ENCODE data around the gene UGCG.

The UGCG gene

DNA sequence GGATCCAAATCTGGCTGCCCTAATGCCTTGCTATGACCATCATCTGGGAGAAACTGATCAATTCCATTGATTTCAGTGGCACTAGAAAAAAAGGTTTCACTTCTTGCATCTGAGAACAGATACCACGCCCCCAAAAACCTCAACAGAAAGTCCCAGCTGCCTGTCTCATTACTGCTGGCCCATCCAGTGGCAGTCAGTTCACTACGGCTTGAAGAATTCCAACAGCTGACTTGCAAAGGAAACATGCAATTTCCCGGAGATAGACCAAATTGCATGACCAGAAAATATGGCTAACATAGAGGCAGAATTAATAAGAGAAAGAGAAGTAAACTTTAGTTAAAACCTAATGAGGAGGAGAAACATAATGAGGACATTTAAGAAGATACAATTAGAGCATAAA lies 48.6 kb downstream of the UGCG start:
- TF ChIP-seq GATA2 (IDR thresholded peaks at IDR 0.05; ENCODE audit: low read depth, low read length): no peak
- TF ChIP-seq GATA3 (IDR thresholded peaks at IDR 0.05; ENCODE audit: low read depth, low read length): no peak

DNA sequence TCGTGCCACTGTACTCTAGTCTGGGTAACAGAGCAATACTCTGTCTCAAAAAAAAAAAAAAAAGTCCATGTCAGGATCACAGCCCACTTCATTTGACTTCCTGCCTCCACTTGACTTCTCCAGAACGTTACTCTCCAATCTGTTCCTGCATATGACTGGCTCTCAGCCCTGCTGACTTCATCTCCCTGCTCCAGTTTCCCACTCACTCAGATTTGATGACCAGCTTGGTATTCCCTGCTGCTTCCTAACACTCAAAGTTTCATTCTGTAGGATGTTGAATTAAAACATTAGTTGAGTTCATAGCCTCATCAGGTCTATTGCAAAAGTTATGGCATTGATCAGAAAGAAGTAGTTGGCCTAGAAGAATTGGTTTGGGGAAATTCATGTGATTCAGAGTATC lies 52.3 kb downstream of the UGCG start:
- TF ChIP-seq GATA2 (IDR thresholded peaks at IDR 0.05; ENCODE audit: low read depth, low read length) (no peak), GATA3 (IDR thresholded peaks at IDR 0.05; ENCODE audit: low read depth, low read length) (no peak)

DNA sequence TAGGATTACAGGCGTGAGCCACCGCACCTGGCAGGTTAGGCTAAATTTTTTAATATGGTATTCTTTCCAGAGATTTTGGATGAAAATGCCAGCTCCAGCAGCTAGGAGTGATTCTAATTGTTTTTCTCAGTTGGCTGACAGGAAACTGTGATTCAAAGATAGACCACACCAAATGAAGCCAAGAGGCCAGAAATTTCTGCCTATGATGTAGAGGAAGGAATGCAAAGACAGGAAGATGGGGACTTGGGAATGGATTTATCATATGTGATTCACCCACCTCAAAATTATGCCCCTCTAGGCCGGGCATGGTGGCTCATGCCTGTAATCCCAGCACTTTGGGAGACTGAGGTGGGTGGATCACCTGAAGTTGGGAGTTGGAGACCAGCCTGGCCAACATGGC lies 53.3 kb downstream of the UGCG start:
- TF ChIP-seq GATA3 (IDR thresholded peaks at IDR 0.05; ENCODE audit: low read depth, low read length) (no peak), GATA2 (IDR thresholded peaks at IDR 0.05; ENCODE audit: low read depth, low read length) (no peak)

DNA sequence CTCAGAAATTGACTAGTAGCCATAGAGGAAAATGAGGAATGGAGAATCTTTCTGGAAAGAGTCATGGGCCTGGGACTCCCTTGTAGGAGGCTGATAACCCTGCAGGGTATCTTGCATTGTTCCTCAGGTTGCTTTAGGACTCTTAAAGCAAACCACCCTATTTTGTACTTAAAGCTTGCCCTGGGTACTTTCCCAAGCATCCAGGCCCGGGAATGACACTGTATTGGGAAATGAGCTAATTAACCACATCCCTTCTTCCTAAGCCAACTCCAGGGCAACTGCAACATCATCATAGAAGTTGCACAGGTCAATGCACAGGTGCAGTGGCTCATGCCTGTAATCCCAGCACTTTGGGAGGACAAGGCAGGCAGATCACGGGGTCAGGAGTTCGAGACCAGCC lies 55.9 kb downstream of the UGCG start:
- TF ChIP-seq GATA2 (IDR thresholded peaks at IDR 0.05; ENCODE audit: low read depth, low read length): no peak
- TF ChIP-seq GATA3 (IDR thresholded peaks at IDR 0.05; ENCODE audit: low read depth, low read length): no peak

DNA sequence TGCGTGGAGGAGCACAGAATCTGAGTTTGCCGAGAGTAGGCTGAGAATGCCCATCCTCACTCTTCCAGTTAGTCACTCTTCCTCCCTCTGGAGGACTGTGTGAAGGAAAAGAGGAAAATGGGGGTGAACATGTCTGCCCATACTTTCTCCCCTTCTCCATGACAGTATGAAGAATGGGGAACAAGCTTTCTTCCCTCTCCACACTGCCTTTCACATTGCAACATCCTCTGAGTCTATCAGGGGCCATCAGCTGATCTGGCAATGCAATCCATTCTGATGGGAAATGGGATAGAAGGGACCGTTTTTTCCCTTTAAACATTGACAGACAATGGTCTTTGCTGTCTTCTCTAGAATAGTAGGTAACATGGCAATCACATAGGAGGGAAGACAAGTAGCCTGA lies 56.8 kb downstream of the UGCG start:
- TF ChIP-seq GATA3 (IDR thresholded peaks at IDR 0.05; ENCODE audit: low read depth, low read length): no peak
- no peak for TF ChIP-seq GATA2 (IDR thresholded peaks at IDR 0.05; ENCODE audit: low read depth, low read length)

DNA sequence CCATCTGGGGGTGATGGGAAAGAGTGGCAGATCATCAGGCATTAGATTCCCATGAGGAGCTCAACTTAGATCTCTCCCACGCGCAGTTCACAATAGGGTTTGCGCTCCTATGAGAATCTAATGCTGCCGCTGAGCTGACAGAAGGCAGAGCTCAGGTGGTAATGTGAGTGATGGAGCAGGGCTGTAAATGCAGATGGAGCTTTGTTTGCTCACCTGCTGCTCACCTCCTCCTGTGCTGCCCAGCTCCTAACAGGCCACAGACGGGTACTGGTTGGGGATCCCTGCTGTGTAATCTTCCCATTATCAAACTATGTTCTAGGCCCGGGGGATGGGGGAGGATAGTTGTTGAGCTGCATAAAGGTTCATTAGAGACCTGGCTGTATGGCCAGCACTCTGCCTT lies 58.4 kb downstream of the UGCG start:
- TF ChIP-seq GATA2 (IDR thresholded peaks at IDR 0.05; ENCODE audit: low read depth, low read length): no peak
- TF ChIP-seq GATA3 (IDR thresholded peaks at IDR 0.05; ENCODE audit: low read depth, low read length): no peak

DNA sequence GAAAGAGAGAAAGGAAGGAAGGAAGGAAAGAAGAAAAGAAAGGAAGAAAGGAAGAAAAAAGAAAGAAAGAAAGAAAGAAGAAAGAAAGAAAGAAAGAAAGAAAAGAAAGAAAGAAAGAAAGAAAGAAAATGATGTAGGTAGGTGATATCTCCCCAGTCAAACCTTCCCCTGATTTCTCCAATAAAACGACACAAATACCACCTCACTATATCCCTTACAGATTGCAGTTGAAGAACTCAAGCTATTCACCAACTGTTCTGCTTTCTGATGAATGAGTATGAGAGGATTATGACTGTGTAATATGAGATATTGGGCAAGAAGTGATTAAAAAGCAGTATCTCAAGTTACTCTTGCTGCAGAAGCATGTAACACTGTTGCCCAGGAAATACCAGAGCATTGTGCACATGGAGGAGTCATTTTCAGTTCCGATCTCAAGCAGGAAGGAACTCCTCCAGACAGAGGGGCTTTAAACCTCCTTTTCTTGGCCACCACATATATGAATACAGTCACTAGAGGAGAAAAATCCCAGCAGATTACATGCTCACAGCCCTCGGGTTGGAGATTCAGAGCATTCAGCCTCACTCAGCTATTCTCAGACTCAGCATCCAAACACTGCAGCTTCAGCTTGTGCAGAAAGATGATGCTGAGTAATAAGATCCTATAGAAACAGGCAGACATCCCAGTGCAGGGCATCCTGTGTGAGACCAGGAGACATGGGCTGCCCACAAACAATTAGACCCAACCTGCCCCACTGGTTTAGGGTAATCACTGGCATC lies 61.4 kb downstream of the UGCG start:
- TF ChIP-seq GATA3 (IDR thresholded peaks at IDR 0.05; ENCODE audit: low read depth, low read length) (no peak), GATA2 (IDR thresholded peaks at IDR 0.05; ENCODE audit: low read depth, low read length) (no peak)

DNA sequence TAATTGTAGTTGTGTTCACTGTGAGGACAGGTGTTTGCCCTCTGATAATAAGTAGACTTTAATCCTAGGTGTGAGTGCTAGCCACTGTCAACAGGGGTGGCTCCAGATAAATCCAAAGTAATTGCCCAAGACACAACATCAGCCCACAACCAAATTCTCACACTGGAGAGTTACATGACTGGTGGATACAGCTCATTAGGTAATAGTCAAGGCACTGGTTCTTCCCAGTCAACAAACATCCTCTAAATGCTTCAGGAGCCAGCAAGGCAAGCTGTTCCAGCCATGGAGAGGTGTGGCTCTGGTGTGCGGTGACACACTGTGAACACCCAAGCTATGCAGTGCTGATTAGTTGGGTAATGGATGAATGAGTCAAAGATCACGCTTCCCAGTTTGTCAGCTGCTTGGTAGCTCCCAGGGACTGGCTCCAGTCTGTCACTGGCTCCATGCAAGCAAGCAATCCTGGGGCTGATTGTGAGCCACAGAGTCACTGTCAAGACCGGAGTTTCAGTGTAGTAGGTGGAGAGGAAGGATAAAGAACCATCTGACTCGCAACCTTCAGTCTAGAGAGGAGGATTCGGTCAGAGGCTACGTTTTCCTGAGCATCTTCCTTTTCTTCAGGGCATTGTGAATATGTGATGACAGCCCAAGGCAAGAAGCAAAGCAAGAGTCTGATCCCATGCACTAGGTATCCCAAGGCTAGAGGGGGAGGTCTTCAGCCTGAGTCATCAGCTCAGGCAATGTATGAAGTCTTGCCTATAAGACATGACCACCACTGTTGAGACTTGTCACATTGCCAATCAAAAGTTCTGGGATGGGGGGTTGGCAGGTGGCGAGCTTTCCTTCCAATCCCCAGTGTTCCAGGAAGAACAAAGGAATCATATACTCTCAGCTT lies 63.1 kb downstream of the UGCG start:
- TF ChIP-seq GATA3 (IDR thresholded peaks at IDR 0.05; ENCODE audit: low read depth, low read length): no peak
- no peak for TF ChIP-seq GATA2 (IDR thresholded peaks at IDR 0.05; ENCODE audit: low read depth, low read length)

DNA sequence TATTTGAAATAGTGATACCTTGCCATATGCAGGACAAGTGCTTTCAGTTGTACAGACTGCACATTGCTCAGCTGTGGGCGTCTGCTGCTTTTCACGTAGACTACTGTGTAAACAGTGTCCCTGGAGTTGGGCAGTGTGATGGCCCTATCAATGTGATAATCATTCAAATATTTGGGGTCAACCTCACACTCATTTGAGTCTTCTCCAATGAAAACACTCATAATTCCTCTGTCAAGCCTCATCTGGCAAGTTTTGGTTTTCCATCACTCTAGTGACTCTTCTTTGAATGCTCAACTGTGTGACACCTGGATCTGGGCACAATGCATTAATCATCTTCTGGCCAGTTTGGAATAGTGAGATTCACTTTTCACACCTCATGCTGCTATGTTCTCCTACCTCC lies 64.4 kb downstream of the UGCG start:
- TF ChIP-seq GATA3 (IDR thresholded peaks at IDR 0.05; ENCODE audit: low read depth, low read length): no peak
- no peak for TF ChIP-seq GATA2 (IDR thresholded peaks at IDR 0.05; ENCODE audit: low read depth, low read length)

DNA sequence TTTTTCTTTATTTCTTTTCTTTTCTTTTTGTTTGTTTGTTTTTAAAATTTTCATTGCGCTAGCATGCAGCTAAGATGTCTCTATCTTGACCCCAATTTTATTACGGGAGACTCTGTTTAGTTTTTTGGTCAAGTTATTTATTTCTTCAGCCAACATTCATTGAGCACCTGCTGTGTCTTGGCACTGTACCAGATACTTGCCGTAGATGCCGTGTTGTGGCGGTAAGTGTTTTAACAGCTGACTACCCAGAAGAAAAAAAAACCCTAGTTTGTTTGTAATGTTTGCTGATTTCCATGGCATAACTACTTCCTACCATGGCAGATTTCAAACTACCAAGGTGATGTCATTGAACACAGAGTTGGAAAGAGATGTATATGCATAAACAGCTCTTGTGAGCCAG lies 65.0 kb downstream of the UGCG start:
- TF ChIP-seq GATA2 (IDR thresholded peaks at IDR 0.05; ENCODE audit: low read depth, low read length): no peak
- TF ChIP-seq GATA3 (IDR thresholded peaks at IDR 0.05; ENCODE audit: low read depth, low read length): no peak

DNA sequence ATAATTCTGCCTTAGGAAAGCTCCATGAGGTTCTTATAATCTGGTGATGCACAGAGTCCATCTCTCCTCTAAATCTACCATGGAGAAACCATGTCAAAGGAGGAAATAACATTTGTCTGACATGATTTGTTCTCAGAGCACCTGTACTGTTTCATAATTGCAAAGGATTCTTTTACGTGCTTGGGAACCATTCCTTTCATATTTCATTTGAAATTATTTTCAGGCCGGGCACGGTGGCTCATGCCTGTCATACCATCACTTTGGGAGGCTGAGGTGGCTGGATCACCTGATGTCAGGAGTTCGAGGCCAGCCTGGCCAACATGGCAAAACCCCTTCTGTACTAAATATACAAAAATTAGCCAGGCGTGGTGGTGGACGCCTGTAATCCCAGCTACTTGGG lies 65.4 kb downstream of the UGCG start:
- no peak for TF ChIP-seq GATA2 (IDR thresholded peaks at IDR 0.05; ENCODE audit: low read depth, low read length)
- no peak for TF ChIP-seq GATA3 (IDR thresholded peaks at IDR 0.05; ENCODE audit: low read depth, low read length)

DNA sequence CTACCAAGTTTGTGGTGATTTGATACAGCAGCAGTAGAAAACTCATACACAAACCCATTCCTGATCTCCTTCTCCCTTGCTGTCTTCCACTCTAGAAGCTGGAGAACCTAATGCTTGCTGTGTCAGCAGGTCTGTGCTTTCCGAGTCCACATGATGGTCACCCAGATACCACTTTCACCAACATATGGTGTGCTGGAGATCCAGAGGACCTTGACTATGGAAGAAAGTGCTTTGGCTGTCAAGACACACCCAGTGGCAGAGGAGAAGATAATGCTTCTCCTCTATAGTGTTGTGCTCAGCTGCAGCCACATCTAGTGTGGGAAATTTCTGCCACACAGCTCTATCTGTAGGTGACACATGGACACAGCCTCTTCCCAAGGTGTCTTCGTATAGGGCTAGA lies 67.4 kb downstream of the UGCG start:
- TF ChIP-seq GATA3 (IDR thresholded peaks at IDR 0.05; ENCODE audit: low read depth, low read length): no peak
- no peak for TF ChIP-seq GATA2 (IDR thresholded peaks at IDR 0.05; ENCODE audit: low read depth, low read length)

DNA sequence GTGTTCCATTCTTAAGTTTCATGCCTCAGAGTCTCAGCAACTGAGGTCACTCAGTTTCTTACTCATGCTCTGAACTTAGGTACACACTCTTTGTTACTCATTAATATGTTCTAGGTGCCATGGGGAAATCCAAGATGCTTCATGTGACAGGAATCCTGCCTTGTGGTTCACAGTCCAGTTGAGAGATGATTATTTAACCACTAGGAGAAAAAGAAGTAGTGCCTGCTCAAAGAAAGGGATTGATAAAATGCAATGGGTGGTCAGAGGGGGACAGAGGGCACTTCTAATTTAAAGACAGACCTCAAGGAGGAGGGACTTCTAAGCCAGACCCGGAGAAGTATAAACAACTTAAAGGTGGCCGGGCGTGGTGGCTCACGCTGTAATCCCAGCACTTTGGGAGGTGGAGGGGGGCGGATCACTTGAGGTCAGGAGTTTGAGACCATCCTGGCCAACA lies 69.0 kb downstream of the UGCG start:
- TF ChIP-seq GATA3 (IDR thresholded peaks at IDR 0.05; ENCODE audit: low read depth, low read length) (no peak), GATA2 (IDR thresholded peaks at IDR 0.05; ENCODE audit: low read depth, low read length) (no peak)

DNA sequence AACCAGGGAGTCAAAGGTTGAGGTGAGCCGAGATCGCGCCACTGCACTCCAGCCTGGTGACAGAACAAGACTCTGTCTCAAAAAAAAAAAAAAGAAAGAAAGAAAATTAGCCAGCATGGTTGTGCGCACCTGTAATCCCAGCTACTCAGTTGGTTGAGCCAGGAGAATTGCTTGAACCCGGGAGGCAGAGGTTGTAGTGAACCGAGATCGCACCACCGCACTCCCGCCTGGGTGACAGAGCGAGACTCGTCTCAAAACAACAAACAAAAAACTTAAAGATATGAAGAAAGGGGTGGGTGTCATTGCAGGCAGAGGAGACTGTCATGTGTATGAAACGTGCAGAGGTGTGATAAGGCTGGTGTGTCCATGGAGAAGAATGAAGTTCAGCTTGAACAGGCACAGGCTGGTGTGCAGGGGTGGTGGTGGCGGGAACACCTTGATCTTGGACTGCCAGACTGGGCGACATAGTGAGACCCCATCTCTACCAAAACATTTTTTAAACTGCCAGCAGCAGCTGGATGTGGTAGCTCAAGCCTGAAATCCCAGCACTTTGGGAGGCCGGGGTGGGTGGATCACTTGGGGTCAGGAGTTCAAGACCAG lies 69.6 kb downstream of the UGCG start:
- TF ChIP-seq GATA2 (IDR thresholded peaks at IDR 0.05; ENCODE audit: low read depth, low read length) (no peak), GATA3 (IDR thresholded peaks at IDR 0.05; ENCODE audit: low read depth, low read length) (no peak)

Measured in SH-SY5Y (cell line).